HUES6 (cell line): Measurements from ENCODE around the gene C1QTNF8.
"Not testable (repeated sequence)": the region's sequence is repeated elsewhere in the genome, so short reads cannot be mapped to it uniquely, and the experiment has no call there.

Experiments used
- H3K27ac ChIP-seq: 2 replicates; pipeline ENCODE4 v1.7.0; 2013; ENCODE audit warnings: low read depth, mild to moderate bottlenecking, low read length, inconsistent platforms
- H3K27me3 ChIP-seq: 2 replicates; pipeline ENCODE4 v1.6.1; 2013; ENCODE audit warnings: low read length; ENCODE audit not compliant: control insufficient read depth, insufficient read depth
- H3K36me3 ChIP-seq: 2 replicates; pipeline ENCODE4 v1.6.1; 2013; ENCODE audit warnings: low read length; ENCODE audit not compliant: control insufficient read depth, insufficient read depth
- H3K4me1 ChIP-seq: 2 replicates; pipeline ENCODE4 v1.6.1; 2013; ENCODE audit warnings: low read length; ENCODE audit not compliant: control insufficient read depth, insufficient read depth
- H3K4me3 ChIP-seq: 2 replicates; pipeline ENCODE4 v1.5.1; 2013; ENCODE audit warnings: low read depth, low read length
- H3K9ac ChIP-seq: one replicate; pipeline ENCODE4 v1.6.1; 2013; ENCODE audit warnings: mild to moderate bottlenecking, low read length
- H3K9me3 ChIP-seq: 2 replicates; pipeline ENCODE4 v1.6.1; 2013; ENCODE audit warnings: low read depth, low read length; ENCODE audit not compliant: control insufficient read depth, insufficient read depth

Gene C1QTNF8

DNA sequence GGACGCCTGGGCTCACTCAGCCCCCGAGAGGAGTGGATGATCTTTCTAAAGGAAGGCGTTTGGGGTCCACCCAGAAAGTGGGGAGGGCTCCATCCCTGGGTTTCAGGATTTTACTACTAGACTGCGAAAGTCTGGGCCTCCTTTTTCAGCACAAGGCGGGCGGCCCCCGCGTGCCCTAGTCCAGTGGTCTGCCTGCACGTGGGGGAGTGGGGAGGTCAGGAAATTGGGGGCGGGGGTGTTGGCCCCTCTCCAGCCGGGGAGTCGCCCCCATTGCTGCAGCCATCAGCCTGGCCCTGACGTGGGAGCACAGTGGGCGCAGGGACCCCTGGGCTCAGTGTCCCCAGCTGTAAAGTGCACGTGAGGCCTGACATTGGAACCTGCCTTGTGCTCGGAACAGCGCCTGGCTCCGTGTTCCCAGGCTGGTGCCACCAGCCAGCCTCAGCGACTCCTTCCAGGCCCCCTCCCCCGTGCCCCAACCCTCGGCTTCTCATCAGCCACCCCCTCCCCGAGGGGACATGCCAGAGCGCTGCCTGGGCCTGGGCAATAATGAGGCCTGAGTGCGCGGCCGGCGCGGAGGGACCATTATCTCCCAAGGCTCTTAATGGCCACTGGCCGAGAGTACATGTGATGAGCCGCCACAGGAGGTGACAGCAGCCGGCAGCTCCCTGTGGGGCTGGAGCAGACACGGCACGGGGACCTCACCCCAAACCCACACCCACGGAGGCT is 2.4 kb upstream of the C1QTNF8 start:
- Histone ChIP-seq H3K4me3 (no peak overlapping the region), H3K9ac (no peak overlapping the region), H3K36me3 (no peaks in the 10 kb centered on the region), H3K27ac (no peak overlapping the region), H3K4me1 (peaks cover 6% of the 10 kb centered on the region; the same call in 1 of the 2 replicates), H3K9me3 (no peaks in the 10 kb centered on the region), H3K27me3 (peaks cover 12% of the 10 kb centered on the region; the same call in 1 of the 2 replicates)

DNA sequence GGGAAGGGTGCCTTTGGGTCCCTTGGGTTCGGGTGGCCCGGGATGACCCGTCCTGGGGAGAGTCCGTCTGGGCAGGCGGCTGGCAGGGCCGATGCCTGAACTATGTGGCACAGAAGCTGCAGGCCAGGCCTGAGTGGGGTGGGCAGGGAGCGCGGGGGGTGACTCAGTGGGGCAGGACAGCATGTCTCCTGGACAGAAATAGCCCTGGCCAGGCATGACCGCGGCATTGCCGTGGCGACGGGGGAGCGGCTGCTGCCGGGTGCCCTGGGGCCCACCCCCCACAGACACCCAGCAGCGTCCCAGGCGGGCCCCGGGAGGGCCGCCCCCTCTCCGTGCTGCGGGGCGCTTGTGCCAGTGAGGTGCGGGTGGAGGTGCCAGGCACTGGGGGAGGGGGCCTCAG is 1.8 kb upstream of the C1QTNF8 start:
- H3K27me3 ChIP-seq = peaks cover 9% of the 10 kb centered on the region; the same call in 1 of the 2 replicates
- no peak overlapping the region for H3K9ac ChIP-seq
- H3K4me3 ChIP-seq = no peak overlapping the region
- no peak overlapping the region for H3K27ac ChIP-seq
- no peaks in the 10 kb centered on the region for H3K36me3 ChIP-seq
- no peaks in the 10 kb centered on the region for H3K9me3 ChIP-seq
- H3K4me1 ChIP-seq = peaks cover 6% of the 10 kb centered on the region; the same call in 1 of the 2 replicates

DNA sequence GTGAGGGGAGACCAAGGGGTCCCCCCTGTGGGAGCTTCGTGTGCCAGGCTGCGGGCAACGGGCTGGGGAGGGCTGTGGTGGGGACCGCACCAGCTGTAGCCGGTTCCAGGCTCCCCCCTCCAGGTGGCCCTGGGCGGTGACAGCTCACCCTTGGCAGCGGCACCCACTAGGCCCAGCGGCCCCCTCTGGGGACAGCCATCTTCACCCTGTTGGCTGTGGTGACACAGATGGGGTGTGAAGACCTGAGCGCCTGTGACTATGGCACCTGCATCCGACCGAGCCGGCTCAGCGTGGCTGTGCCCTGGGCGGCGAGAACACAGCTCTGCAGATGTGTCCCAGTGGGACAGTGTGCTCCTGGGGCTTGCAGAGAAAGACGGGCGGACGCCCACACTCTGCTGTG is 1.1 kb upstream of the C1QTNF8 start:
- Histone ChIP-seq H3K36me3 (no peaks in the 10 kb centered on the region), H3K4me3 (no peak overlapping the region), H3K4me1 (peaks cover 6% of the 10 kb centered on the region; the same call in 1 of the 2 replicates), H3K9me3 (no peaks in the 10 kb centered on the region), H3K27ac (no peak overlapping the region), H3K9ac (no peak overlapping the region), H3K27me3 (peaks cover 9% of the 10 kb centered on the region; the same call in 1 of the 2 replicates)

DNA sequence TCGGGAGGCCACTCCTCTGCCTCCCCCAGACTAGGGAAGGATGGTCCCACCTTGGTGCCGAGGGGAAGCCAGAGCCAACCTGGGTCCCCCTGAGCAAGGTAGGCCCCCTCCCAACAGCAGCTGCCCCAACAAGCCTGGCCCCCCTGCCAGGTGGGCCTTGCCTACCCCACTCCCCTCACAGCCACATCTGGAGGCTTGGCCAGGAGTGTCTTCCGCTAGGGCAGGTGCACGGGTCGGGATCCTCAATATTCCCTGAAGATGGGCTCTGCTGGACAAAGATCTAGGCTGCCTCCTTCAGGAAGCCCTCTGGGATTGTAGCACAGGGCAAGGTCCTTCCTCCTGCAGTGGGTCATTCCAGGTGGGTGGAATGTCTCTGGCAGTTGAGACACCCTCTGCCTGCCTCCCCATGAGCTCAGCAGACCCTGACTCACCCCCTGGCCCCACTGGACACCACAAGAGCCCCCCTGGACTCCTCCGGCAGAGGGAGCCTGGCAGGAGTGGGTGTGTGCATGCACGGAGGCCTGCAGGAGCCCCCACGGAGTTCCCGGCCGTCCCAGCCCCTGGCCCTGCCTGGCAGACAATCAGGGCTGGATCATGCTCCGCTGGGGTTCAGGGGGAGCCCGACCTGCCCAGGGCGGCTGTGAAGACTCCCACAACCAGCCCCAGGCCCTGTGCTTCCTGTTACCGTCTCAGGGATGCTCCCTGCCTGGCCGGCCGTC is 435 bp downstream of the C1QTNF8 start:
- H3K4me1 ChIP-seq = peaks cover 9% of the 10 kb centered on the region; the same call in 1 of the 2 replicates

DNA sequence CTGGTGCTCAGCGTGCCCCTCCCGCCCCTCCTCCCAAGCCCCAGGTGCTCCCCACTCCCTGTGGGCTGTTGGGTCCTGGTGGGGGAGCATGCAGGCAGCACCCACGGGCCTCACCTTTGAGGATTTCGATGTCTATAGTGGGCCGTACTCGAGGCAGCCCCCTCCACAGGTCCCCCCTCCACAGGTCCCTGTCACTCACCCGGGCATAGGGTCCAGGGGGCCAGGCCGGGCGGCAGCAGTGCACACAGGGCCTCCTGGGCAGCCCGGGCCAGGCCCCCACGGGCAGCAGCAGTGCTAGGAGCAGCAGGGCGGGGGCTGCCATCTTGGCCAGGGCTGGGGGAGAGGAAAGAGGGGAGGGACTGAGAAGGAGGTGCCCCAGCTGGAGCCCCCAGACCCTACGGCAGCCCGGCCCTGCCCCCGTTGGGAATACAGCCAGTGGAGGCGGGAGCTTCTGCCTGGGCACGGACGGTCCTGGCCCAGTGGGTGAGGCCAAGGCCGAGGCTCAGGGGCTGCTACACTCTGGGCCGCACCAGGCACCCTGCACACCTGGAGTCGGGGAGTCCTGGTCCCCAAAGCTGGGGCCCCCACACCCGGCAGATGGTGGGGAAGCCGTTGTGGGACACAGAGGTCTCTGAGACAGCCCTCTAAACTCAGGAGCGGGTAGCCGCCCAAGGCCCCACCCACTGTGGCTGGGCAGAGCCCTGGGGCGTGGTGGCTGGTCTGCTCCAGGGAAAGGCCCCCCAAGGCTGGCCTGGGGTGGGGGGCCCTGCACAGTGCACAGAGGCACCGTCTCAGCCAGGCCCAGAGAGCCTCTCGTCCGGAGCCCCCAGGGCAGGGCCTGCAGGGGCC is 1.2 kb downstream of the C1QTNF8 start:
- H3K27ac ChIP-seq = no peak overlapping the region
- no peak overlapping the region for H3K4me3 ChIP-seq
- no peaks in the 10 kb centered on the region for H3K36me3 ChIP-seq

More for the DNA sequence above, 435 bp downstream of the C1QTNF8 start:
- Histone ChIP-seq H3K9ac (no peak overlapping the region), H3K27me3 (no peaks in the 10 kb centered on the region; the same call in 1 of the 2 replicates), H3K27ac (peak overlapping the region; percentile 11; the same call in 1 of the 2 replicates), H3K9me3 (no peaks in the 10 kb centered on the region), H3K36me3 (no peaks in the 10 kb centered on the region), H3K4me3 (no peak overlapping the region)

DNA sequence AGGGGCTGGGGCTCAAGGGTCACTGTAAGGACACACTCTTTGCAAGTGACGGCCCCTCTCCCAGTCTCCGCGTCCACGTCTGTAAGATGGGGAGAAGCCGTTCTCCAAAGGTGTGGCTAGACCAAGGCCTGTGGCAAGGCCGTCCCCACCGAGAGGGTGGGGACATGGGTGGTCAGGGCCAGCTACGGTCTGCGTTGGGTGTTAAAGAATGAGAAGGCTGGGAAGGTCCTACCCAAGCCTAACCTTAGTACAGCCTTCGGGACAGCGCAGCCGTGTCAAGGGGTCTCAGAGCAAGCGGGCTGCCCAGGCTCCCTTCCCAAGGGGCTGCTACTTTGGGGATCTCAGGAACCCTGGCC is 1.9 kb downstream of the C1QTNF8 start:
- Histone ChIP-seq H3K27ac (no peak overlapping the region), H3K4me3 (no peak overlapping the region), H3K4me1 (peaks cover 7% of the 10 kb centered on the region), H3K27me3 (no peaks in the 10 kb centered on the region; the same call in 1 of the 2 replicates), H3K9me3 (no peaks in the 10 kb centered on the region), H3K9ac (no peak overlapping the region), H3K36me3 (no peaks in the 10 kb centered on the region)

More for the DNA sequence above, 1.2 kb downstream of the C1QTNF8 start:
- Histone ChIP-seq H3K4me1 (peaks cover 11% of the 10 kb centered on the region), H3K27me3 (no peaks in the 10 kb centered on the region; the same call in 1 of the 2 replicates), H3K9me3 (no peaks in the 10 kb centered on the region), H3K9ac (no peak overlapping the region)

DNA sequence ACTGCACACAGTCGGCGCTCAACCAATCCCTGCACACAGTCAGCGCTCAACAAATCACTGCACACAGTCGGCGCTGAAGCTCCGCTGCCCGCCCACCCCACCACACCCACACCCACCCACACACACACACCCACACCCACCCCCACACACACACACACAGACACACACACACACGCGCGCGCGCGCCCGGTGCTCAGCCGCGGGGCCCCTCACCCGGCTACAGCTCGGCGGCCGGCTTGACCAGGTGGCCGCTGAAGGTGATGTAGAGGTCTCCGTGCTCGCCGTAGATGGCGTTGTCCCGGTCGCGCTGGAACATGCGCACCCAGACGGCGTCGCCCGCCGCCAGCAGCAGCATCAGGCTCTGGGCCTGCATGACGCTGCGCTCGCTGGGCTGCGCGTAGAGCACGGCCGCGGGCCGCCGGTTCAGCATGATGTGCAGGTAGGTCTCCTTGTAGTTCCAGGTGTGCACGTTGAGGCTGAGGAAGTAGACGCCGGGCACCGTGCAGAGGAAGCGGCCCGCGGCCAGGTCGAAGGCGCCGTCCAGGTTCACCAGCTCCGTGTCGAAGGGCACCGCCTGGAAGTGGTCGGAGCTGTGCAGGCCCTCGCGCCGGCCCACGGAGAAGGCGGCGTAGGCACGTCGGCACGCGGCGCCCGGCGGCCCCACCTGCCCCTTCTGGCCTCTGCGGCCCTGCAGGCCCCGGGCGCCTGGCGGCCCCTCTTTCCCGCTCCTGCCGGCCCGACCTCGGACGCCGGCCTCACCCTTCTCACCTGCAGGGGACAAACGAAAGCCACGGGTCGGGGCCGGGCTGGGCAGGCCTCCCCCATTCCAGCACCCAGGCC is 2.5 kb downstream of the C1QTNF8 start:
- Histone ChIP-seq H3K4me3 (no peak overlapping the region), H3K4me1 (peaks cover 7% of the 10 kb centered on the region), H3K9ac (no peak overlapping the region)

DNA sequence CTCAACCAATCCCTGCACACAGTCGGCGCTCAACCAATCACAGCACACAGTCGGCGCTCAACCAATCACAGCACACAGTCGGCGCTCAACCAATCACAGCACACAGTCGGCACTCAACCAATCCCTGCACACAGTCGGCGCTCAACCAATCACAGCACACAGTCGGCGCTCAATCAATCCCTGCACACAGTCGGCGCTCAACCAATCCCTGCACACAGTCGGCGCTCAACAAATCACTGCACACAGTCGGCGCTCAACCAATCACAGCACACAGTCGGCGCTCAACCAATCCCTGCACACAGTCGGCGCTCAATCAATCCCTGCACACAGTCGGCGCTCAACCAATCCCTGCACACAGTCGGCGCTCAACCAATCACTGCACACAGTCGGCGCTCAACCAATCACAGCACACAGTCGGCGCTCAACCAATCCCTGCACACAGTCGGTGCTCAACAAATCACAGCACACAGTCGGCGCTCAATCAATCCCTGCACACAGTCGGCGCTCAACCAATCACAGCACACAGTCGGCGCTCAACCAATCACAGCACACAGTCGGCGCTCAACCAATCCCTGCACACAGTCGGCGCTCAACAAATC is 3.3 kb downstream of the C1QTNF8 start:
- H3K4me1 ChIP-seq, H3K4me3 ChIP-seq, H3K27me3 ChIP-seq, H3K9ac ChIP-seq, H3K9me3 ChIP-seq, H3K27ac ChIP-seq, H3K36me3 ChIP-seq: not testable (repeated sequence)

More for the DNA sequence above, 2.5 kb downstream of the C1QTNF8 start:
- H3K9me3 ChIP-seq = no peaks in the 10 kb centered on the region
- no peaks in the 10 kb centered on the region for H3K36me3 ChIP-seq
- H3K27ac ChIP-seq = no peak overlapping the region
- H3K27me3 ChIP-seq = no peaks in the 10 kb centered on the region; the same call in 1 of the 2 replicates

DNA sequence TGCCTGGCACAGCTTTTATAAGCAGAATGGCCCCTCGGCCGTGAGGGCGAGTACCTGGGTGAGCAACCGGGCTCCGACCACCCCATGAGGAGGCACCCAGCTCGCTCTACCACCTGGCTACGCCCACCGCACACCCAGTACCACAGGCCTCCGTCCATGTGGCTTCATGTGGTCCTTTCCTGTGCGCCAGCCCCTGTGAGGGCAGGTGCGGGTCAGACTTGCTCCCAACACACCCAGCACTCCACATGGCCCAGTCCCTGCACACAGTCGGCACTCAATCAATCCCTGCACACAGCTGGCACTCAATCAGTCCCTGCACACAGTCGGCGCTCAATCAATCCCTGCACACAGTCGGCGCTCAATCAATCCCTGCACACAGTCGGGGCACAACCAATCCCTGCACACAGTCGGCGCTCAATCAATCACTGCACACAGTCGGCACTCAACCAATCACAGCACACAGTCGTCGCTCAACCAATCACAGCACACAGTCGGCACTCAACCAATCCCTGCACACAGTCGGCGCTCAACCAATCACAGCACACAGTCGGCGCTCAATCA is 4.0 kb downstream of the C1QTNF8 start:
- no peaks in the 10 kb centered on the region; the same call in 1 of the 2 replicates for H3K27me3 ChIP-seq
- H3K4me1 ChIP-seq = peaks cover 7% of the 10 kb centered on the region
- H3K9ac ChIP-seq = no peak overlapping the region
- H3K4me3 ChIP-seq = no peak overlapping the region
- no peaks in the 10 kb centered on the region for H3K36me3 ChIP-seq
- H3K27ac ChIP-seq = no peak overlapping the region
- H3K9me3 ChIP-seq = no peaks in the 10 kb centered on the region
